ENCODE measurements around the gene PFAS. TPM values are rescaled to one million over a fixed set of nuclear protein-coding genes. Genes with fewer than 3 reads are reported as not detected.

The PFAS gene
- total RNA-seq, 4 donors from 2014 or later: 7.4 to 63.5 (median 14.0) TPM

DNA sequence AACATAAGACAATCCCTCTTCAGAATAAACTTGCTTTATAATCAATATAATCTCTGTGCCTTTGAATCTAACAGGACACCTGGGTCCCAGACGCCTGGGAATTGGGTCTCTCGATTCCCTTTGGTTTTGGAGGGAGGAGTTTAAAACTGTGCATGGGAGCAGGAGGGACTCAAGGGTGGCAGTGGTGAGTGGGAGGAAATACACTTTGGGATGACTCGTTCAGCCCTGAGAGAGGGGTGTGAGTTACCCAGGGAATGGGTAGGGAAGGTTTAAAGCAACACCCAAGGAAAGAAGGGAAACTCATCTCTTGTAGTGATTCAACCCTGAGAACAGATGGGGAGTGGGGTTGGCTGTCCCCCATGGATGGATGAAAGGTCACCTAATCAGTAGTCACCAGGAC is 41.0 kb downstream of the PFAS start:
- Histone ChIP-seq H3K4me1 (peaks cover 0 to 34% (median 7%) of the 10 kb centered on the region in 4 donors), H3K27me3 (no peaks in the 10 kb centered on the region), H3K9me3 (no peaks in the 10 kb centered on the region), H3K27ac (no peak overlapping the region), H3K36me3 (no peaks in the 10 kb centered on the region), H3K4me3 (no peak overlapping the region)
- no peak for TF ChIP-seq POLR2A (IDR thresholded peaks at IDR 0.05)
- TF ChIP-seq, protein P1, sequence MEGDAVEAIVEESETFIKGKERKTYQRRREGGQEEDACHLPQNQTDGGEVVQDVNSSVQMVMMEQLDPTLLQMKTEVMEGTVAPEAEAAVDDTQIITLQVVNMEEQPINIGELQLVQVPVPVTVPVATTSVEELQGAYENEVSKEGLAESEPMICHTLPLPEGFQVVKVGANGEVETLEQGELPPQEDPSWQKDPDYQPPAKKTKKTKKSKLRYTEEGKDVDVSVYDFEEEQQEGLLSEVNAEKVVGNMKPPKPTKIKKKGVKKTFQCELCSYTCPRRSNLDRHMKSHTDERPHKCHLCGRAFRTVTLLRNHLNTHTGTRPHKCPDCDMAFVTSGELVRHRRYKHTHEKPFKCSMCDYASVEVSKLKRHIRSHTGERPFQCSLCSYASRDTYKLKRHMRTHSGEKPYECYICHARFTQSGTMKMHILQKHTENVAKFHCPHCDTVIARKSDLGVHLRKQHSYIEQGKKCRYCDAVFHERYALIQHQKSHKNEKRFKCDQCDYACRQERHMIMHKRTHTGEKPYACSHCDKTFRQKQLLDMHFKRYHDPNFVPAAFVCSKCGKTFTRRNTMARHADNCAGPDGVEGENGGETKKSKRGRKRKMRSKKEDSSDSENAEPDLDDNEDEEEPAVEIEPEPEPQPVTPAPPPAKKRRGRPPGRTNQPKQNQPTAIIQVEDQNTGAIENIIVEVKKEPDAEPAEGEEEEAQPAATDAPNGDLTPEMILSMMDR (IDR thresholded peaks at IDR 0.05): no peak
- DNase-seq: no peak

DNA sequence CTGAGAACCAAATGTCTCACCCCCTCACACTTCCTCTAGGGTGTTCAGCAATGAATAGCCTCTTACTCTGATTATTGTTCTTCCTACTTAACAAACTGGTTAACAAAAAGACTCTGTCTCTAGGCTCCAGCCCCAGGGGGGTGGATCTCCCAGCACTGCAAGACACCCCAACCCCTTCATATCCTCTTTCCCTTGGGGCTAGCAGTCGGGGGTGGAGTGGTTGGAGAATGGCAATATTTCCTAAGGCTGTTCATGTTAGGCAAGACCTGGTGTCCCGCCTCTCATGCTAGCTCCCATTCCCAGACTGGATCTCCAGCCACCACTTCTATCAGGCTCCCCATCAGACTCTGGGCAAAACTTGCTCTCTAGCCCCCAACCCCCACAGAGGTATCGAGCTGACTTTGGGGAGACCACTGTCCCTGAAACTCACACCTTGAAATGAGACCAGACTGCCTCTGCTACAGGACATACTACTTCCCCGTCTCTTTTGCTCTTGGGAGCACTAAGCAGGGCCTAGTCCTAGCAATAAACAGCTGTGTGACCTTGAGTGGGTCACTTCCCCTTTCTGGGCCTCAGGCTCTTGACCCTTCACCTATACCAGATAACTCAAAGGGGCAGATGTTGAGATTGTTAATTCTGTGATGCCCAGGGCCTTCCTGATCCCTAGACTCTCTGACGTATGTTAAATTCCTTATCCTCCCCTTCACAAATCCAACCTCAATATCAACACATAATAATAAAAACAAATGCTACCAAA is 43.7 kb downstream of the PFAS start:
- no peak for DNase-seq

GRCh38 chr17:8294361-8294760 is 45.3 kb downstream of the PFAS start:
- H3K4me1 ChIP-seq: peaks cover 0 to 16% (median 2%) of the 10 kb centered on the region in 4 donors
- H3K4me3 ChIP-seq: no peak overlapping the region
- H3K27ac ChIP-seq: peak overlapping the region in 2 of 4 donors; percentile 83 to 92
- H3K36me3 ChIP-seq: no peaks in the 10 kb centered on the region
- DNase-seq: no peak
- TF ChIP-seq, protein P1 (IDR thresholded peaks at IDR 0.05): no peak
- TF ChIP-seq POLR2A (IDR thresholded peaks at IDR 0.05): no peak
- no peaks in the 10 kb centered on the region for H3K9me3 ChIP-seq
- H3K27me3 ChIP-seq: no peaks in the 10 kb centered on the region

More for the DNA sequence above, 43.7 kb downstream of the PFAS start:
- Histone ChIP-seq H3K36me3 (no peaks in the 10 kb centered on the region), H3K4me1 (peaks cover 0 to 23% (median 5%) of the 10 kb centered on the region in 4 donors), H3K27ac (no peak overlapping the region), H3K4me3 (no peak overlapping the region), H3K9me3 (no peaks in the 10 kb centered on the region), H3K27me3 (no peaks in the 10 kb centered on the region)
- no peak for TF ChIP-seq POLR2A (IDR thresholded peaks at IDR 0.05)
- TF ChIP-seq, protein P1 (IDR thresholded peaks at IDR 0.05): no peak

DNA sequence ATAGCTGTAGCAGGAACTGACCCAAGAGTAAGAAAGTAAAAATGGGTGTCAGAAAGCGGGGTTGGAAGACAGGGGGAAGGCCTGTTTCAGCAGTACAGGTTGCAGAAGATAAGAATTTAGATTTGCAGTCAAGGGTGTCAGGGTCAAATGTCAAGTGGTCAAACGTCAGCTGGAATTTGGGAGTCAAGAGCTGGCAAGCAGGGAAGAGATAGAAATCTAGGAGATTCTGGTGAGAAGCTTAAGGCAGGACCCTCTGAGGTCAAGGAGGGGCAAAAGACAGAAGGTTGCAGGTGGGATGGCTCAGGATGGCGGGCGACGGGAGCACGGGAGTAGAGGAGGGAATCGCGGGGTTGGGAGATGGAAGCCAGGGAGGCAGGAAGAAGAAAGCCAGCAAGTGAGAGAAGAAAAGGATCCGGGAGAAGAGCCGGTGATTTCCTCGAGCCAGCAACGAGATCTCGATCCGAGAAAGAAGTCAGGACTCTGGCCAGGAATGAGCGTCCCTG is 45.8 kb downstream of the PFAS start:
- Histone ChIP-seq H3K9me3 (no peaks in the 10 kb centered on the region), H3K36me3 (no peaks in the 10 kb centered on the region), H3K27ac (peak overlapping the region; percentile 83 to 95 (median 88)), H3K27me3 (no peaks in the 10 kb centered on the region), H3K4me1 (peaks cover 0 to 11% (median 0%) of the 10 kb centered on the region in 4 donors), H3K4me3 (peak overlapping the region; percentile 60 to 72 (median 66))
- no peak for TF ChIP-seq POLR2A (IDR thresholded peaks at IDR 0.05)
- TF ChIP-seq, protein P1 (IDR thresholded peaks at IDR 0.05): no peak
- DNase-seq: no peak

GRCh38 chr17:8300226-8300625 is 51.1 kb downstream of the PFAS start:
- Histone ChIP-seq H3K36me3 (no peaks in the 10 kb centered on the region), H3K27me3 (no peaks in the 10 kb centered on the region), H3K4me3 (no peak overlapping the region), H3K9me3 (no peaks in the 10 kb centered on the region), H3K27ac (no peak overlapping the region), H3K4me1 (no peaks in the 10 kb centered on the region)
- no peak for DNase-seq
- no peak for TF ChIP-seq POLR2A (IDR thresholded peaks at IDR 0.05)
- TF ChIP-seq, protein P1 (IDR thresholded peaks at IDR 0.05): no peak

Data from Peyer's patch (tissue), 4 donors.